LNCAP (cell line): ENCODE measurements around the gene GATA3.

Source experiments
- TF ChIP-seq, protein P1 (sequence below): fragments of 450-650 bp; IDR thresholded peaks from 2 replicates; pipeline ENCODE4 v1.5.1; 2017; ENCODE audit warnings: mild to moderate bottlenecking

GATA3 gene

DNA sequence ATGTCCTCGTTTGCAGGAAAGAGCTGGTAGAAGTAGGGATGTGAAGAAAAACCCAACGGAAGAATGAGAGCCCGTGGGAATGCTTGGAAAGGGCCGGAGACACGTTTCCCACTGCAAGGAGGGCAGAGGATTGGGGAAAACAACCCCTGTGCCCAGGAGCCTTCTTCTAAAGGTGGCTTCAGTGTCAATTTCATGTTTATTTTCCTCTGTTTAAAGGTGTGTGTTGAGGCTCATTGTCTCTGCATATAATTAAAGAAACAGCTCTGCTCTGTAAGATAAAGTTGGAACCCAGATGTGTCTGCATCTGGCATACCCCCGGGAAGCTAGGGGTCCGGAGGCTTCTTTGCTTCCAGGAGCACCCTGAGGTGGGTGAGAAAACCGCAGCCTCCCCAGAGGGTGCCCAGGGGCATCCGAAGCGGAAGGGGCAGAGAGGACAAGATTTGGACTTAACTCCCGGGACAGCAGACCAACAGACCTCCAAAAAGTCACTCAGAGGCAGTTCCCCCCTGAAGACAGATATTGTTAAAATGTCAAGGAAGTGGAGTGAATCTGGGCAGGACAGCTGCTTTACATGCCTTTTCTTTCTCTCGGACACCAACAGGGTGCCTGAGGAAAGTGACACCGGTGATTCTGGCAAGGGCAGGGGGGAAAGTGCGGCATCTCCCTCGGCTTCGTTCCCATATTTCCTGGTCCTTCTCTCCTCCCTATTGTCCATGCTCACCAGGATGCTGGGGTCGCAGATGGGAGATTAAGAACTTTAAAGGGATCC is 8.6 kb upstream of the GATA3 start:
- TF ChIP-seq, protein P1, sequence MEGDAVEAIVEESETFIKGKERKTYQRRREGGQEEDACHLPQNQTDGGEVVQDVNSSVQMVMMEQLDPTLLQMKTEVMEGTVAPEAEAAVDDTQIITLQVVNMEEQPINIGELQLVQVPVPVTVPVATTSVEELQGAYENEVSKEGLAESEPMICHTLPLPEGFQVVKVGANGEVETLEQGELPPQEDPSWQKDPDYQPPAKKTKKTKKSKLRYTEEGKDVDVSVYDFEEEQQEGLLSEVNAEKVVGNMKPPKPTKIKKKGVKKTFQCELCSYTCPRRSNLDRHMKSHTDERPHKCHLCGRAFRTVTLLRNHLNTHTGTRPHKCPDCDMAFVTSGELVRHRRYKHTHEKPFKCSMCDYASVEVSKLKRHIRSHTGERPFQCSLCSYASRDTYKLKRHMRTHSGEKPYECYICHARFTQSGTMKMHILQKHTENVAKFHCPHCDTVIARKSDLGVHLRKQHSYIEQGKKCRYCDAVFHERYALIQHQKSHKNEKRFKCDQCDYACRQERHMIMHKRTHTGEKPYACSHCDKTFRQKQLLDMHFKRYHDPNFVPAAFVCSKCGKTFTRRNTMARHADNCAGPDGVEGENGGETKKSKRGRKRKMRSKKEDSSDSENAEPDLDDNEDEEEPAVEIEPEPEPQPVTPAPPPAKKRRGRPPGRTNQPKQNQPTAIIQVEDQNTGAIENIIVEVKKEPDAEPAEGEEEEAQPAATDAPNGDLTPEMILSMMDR: no peak

DNA sequence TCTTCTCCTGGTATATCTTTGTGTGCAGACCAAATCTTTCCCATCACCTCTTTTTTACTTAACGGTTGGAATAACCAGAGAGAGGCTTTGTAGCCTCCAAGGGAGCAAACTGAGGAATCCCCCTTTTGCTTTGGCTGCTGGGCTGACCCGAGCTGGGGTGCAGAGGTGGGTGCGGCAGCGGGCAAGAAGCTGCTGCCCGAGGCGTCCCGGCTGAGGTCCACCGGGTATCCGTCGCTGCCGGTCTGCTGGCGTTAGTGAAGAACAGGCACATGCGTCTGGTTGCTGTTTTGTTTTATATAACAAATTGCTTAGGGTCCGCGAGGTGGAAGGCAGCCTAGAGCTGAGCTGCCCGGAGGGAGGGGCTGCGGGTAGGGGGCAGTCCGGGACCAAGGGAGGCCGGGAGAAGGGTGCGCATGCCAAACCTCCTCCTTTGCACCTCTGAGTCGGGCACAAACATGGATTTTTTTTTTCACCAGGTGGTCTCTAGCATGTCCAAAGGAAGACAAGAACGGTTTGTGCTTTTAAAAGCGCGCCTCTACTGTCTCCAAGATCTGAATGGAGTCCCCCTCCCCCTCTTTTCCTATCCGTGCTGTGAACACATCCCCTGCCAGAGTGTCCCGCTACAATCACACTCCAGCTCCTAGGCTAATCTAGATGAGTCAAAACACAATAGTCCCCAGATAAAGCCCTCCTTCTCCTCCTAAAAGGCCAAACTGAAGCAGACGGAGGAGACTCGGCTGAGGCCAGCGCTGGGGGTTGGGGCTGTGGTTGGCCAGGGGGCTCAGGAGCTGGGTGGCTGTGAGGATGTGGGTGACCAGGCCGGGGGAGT is 6.8 kb upstream of the GATA3 start:
- TF ChIP-seq, protein P1: no peak

DNA sequence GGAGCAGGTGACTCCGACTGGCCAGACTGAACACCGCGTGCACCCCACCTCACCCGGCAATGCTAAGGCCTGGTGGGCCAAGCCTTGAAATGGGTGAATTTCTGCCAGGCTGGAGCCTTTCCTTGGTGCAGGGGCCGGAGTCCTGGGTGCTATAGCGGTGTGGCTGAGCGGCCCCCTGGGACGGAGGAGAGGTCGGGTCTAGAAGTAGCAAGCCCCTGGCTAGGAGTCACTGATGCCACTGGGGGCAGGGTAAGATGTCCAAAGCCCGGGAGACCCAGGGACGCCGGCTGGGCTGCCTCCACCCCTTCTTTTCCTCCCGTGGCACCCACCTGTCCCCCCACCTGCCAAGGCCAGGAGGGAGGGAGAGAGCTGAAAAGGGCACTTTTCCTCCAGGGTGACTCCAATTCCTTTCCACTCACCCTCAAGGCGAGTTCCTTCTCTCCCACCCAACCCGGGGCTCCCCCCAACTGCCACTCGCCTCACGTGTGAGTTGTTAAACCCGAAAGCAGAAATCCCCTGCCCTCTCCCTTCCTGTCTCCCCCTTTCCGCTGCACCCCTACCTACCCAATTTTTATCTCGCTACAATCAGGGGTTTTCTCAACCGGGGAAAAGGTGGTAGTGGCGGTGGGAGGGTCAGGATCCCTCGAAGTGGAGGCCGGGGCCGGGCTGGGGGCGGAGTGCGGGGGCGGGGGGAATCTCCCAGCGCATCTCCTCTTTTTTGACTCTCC is 6.0 kb upstream of the GATA3 start:
- TF ChIP-seq, protein P1: no peak

DNA sequence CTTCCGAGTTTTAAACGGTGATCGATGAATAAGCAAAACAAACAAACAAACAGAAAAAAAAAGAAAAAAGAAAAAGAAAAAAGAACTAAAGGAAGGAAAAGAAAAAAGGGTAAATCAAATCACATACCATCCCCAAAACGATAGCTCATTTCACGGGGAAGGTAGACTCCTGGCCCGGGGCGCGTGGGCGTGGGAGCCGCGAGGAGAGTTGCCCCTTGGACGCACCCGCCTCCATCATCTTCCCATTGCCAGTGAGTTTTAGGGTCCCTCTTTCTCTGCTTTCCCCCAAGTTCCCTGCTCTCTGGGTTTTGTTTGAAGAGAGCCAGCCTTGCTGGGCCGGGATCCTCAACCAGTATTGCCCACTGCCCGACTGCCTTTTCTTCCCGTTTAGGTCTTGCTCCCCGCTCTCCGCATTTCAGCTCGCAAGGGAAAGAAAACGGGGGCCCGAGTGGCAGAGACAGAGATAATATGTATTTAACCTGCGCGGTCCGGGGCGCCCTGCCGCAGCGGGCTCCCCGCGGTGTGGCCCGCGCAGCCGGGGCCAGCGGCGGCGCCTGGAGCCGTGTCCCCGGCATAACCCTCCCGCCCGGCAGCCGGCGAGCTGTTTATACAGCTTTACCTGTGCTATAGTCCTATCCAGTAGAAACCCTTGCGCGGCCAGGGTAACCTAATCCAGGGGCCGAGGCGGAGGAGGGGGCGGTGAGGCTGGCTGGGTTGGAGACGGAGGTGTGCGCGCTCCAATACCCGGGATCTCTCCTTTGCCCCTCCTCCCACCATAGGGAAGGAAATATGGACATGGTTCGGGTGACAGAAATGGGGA is 5.2 kb upstream of the GATA3 start:
- TF ChIP-seq, protein P1: no peak

DNA sequence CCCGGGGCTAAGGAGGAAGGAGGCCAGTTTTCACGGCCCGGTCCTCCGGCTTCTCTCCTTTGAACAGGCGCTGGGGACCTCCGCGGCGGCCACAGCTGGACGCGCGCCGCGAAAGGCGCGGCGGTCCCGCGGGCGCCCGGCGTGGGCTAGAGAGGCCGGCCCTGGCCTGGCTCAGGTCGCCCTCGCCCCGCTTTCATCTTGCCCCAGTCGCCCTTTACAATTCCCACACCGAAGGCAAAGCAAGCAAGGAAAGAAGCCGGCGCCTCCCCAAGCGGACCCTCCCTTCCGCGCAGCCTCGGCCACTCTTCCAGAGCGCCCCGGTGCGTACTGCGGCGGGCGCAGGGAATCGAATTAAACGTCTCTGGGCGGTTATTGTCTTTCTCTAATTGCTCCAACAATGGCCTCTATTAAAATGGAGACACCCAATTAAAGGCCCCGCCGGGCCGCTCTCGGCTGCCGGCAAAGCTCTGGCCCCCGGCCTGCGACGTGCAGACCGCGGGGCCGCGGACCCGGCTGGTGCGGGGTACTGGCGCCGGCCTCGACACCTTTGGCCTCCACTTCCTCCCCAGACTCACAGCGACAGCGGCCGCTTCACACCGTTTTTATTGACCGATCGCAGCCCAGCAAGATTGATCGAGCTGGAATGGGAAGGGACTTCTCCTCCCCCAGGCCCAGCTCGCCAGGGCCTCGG is 4.5 kb upstream of the GATA3 start:
- TF ChIP-seq, protein P1: no peak

DNA sequence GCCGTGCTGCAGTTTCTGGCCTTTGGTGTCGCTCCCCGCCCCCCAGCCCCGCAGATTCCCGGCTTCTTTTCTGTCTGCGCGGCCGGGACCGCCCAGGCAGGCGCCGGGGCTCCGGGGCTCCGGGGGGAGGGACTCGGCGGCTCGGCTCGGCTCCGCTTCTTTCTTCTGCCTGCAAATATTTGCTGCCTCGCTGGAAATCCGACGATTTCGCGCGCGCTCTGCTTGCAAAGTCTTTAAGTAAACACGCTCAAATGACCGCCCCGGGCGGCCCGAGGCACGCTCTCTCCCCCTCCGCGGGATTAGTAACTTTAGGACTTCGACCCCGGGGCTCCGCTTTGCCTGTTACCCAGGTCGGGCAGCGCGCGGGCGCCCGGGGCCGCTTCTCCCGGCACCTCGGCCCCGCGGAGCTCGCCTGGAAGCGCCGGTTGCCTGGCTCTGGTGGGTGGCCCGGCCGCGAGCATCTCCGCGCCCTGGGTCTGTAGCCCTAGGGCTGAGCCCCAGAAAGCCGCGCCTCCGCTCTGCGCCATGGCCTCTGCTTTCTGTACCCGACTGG is 3.9 kb upstream of the GATA3 start:
- TF ChIP-seq, protein P1: no peak
